HL-60/S4 treated with phorbol 12-myristate 13-acetate at 8.2 ng/mL for 4 days and 3 days (cell line): ENCODE data around the gene PNMA6F.
"Not testable (repeated sequence)": the region's sequence is repeated elsewhere in the genome, so short reads cannot be mapped to it uniquely, and the experiment has no call there.

Experiments used
- in situ Hi-C: fragments of 300-500 bp; cut with MboI; formaldehyde crosslinking; loops from 2 replicates; pipeline ENCODE4 v1.15.0; 2022; ENCODE audit warnings: low sequenced_read_pairs

Gene PNMA6F

DNA sequence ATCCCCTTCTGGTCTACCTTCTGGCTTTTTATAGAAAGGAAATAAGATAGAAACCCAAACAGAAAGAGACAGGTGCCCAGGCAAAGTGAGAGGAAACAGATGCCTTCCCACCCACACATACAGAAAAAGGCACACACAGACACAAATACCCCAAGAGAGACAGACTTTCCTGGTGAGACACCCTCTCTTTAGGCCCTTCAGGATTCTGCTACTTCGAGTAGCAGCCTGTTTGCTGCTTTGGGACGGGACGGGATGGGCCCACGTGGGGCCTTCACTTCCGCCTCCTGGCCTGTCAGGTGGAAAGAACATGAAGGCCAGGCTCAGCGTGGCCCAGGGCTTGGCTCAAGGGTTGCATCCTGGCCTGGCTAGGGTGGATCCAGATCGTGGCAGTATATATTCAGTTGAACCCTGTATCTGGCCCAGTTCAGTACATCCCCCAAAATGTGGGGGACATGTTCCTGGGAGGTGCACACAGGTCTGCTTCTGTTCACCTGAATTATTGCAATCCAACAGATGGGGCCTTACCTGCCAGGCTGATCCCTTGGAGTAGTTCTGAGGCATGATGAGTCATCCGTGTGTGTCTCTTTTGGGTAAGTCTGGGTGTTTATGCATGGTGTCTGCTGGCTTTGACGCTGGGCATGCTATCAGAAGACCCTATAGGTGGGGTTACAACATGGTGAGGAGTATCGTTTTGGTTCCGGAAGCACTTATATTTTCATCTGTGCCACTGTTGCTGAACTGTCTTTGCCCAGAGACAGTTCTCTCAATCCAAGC lies 14.7 kb upstream of the PNMA6F start:
- in situ Hi-C loops: no loop called here

GRCh38 chrX:153334654-153335295 lies 13.2 kb upstream of the PNMA6F start:
- in situ Hi-C loops: no loop called here

DNA sequence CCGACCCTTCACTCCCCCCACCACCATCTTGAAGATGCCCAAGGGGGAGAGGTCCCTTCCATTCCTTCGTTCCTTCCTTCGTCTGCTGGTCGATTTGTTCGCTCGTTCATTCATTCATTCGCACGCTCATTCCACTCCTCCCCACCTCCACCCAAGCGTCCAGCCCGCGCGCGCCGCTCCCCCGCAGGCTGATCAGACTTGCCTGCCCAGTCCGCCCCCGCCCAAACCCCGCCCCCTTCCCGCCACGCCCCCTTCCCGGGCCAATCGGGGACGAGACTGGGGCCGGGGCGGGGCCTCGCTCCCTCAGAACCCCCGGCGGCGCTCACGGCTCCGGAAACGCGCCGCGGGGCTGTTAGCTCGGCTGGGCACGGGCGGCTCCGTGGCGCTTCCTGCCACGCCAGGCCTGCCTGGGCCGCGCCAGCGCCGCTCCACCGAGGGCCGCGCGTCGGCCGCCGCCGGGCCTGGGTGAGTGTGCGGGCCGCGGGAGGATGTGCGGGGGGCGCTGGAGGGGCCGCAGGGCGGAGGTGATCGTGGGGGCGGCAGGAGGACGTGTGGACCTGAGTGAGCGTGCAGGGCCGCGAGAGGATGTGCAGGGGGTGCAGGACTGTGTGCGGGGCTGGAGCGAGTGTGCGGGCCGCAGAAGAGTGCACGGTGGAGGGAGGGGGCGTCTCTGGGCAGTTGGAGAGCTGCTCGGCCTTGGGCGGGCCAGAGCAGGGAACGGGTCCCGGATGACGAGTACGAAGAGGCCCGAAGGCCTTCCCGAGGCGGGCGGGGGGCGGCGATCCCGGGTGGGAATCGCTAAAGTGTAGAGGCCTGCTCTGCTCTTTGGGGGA lies 12.5 kb upstream of the PNMA6F start, which contains the start of gene ZNF275:
TSS of gene ZNF275 (plus strand) at position 333 of the 833 bp plus-strand sequence. CDS start 2,527 bp downstream, outside the sequence.
- in situ Hi-C loops: no loop called here

- in situ Hi-C loops: no loop called here
Observed at GRCh38 chrX:153333266-153333665, 11.7 kb upstream of the PNMA6F start.

- in situ Hi-C loops: no loop called here
Observed at GRCh38 chrX:153327561-153327960, 6.0 kb upstream of the PNMA6F start.

DNA sequence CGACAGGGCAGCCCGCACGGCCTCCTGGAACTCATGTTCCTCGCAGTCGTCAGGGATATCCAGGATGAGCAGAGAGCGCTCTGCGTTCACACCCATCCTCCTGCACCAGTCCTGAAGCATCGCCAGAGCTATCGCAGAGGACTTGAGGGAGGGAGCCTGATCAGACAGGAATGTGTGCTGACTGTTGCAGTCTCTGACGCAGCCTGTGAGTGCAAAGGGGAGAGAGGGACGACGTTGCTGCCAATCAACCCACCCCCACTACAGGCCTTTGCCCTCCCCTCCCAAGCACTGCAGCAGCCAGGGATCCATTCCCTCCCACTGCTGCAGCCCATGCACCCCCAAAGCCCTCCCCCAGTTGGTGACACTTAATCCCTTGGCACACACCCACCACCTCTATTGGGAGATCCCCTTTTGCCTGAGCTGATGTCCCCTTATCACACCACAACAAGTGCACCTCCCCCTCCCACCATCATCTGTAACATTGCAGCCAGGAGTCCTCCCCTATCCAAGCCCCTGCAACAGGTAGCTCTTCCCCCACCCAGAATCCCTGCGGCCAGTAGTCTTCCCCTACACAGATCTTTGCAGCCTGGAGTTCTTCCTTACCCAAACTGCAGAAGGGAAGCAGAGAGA lies 897 bp downstream of the PNMA6F start:
- in situ Hi-C loops: no loop called here

GRCh38 chrX:153320047-153320443 lies 1.5 kb downstream of the PNMA6F start:
- in situ Hi-C loops: not testable (repeated sequence)

DNA sequence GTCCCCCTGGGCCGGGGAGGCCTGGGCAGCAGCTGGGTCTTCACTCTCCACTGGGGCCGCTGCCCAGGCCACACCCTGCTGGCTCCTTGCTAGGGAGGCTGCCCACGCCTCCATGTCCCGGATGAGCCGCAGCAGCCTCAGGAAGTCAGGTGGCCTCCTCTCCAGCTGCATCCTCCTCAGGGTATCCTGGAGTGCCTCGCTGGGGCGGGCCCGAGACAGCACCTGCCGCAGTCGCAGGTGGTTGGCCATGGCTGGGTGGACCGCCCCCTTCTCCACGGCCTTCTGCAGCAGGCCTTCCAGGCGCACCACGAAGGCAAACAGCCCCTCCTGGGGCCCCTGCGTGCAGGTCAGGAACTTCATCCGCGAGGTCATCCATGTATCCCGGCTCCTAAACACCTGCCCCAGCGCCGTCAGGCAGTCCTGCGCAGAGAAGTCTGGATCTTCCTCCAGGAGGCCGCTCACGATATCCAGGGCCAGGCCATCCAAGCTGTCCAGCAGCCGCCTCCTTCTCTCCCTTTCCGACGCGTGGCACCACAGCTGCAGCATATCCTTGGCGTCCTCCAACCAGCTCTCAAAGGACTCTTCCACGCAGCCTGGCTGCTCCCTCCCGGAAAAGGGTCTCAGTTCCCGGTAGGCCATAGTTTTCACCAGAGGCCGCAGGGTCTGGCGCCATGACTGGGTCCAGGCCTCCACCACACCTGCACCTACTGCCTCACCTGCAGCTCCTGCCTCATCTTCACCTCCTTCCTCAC lies 2.1 kb downstream of the PNMA6F start:
- in situ Hi-C loops: no loop called here

GRCh38 chrX:153318811-153319210 lies 2.8 kb downstream of the PNMA6F start:
- in situ Hi-C loops: no loop called here

- in situ Hi-C loops: no loop called here
Observed at GRCh38 chrX:153317996-153318722, 3.4 kb downstream of the PNMA6F start.

GRCh38 chrX:153317306-153317705 lies 4.3 kb downstream of the PNMA6F start:
- in situ Hi-C loops: no loop called here

DNA sequence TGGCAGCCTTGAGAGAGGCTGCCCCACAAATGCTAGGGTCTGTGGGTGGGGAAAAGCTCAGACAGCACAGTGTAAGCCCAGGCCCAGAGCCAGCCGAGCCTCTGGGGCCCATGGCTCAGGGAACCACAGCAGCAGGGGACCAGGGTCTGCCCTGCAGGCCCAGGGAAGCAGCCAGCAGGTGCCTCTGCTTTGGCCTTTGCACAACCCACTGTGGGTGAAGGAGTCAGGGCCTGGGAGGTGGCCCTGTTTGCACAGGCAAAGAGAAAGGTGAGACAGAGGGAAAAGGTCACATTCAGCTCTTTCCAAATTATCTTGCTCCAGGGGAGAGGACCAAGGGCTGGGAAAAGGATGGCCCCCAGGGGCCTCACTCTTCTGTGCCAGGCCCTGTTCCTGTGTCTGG lies 8.7 kb downstream of the PNMA6F start:
- in situ Hi-C loops: no loop called here

DNA sequence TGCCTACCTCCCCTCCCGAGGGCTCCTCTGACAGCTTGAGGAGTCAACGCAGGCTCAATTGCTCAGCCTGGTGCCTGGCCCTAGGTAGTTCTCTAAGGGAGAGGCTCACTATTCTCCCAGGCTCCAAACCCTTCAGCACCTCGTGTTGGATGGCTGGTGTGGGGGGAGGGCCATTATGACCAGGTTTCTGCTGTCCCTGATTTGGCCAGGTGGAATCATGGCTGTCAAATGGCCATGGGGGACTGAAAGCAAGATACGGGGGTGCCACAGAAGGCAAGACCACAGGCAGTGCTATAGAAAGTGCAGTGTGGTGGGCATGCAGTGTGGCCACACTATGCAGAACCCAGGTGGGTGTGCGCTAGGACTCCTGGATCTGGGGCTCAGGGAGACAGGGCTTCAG lies 9.5 kb downstream of the PNMA6F start:
- in situ Hi-C loops: no loop called here

DNA sequence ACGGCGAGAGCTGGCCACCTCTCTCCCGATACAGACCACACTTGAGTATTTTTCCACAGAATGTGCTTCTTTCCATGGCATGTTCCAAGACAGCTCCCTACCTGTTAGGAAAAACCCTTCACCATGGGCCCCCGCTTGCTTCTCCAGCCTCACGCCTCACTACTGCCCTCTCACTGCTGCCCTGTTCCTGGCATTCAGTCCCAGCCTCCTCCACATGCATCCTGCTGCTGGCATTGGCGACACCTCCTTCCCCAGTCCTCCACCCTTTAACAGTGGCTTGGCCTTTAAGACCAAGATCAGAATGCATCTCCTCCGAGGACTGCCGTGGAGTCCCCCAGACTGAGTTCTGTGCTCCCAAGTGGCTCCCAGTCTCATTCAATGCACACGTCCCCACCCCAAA lies 10.7 kb downstream of the PNMA6F start:
- in situ Hi-C loops: no loop called here

GRCh38 chrX:153307276-153308178 lies 14.0 kb downstream of the PNMA6F start:
- in situ Hi-C loops: no loop called here

- in situ Hi-C loops: no loop called here
Observed at GRCh38 chrX:153306527-153307115, 14.9 kb downstream of the PNMA6F start.

DNA sequence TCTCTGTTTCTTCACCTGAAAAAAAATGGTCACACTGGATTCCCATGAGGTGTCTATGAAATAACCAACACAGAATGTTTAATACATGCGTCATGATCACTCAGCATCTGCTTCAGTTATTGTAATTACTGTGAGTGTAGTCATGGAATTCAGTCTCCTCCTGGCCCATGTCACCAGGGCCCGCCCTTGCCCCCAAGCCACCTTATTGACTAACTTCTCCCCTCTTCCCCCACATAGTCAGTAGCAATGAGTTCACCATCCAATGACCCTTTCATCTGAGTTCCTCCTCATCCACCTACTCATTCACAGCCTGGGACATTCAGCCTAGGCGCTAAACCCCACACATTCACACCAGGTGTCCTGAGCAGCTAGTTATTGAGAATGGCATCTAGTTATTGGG lies 15.6 kb downstream of the PNMA6F start:
- in situ Hi-C loops: no loop called here

DNA sequence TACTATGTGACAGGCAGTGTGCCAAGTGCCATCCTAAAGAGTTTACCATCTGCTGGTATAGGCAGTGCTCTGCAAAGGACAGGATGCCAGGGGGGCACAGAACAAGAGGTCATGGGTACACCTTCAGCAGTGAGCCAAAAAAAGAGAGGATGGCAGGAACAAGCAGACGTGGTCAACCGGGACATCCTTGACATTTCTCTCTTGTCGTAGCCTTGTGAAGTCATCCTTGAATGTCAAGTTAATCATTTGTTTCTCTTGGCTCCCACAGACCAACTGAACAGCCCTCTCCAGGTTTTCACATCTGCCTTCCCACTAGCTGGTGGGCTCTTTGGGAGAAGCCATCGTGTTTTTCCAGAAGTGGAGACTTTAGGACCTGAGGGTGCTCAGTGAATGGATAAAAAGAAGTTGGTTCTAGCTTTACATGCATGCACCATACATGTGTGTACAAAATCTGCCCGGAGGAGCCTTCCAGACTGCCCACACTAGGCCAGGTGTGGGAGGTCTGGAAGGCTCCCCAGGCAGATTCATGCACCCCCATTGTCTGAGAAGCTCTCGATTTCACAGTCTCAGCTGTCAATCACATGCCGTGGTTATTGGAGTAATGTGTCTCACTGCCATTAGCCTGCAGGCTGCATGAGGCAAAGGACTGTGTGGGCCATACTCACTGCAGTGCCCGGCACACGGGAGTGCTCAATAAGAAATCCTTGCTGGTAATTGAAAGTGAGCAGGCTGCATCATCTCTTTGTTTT lies 16.4 kb downstream of the PNMA6F start:
- in situ Hi-C loops: no loop called here
